GM12892 (cell line): ENCODE data around the gene PDE4A.

Source experiments
- POLR2A ChIP-seq: IDR thresholded peaks from 2 replicates; pipeline ENCODE4 v1.6.1; 2011; ENCODE audit warnings: low read depth, low read length, control low read depth
- POLR2AphosphoS5 ChIP-seq: IDR thresholded peaks from 2 replicates; pipeline ENCODE4 v1.6.1; 2011; ENCODE audit warnings: low read depth, low read length, control low read depth
- TAF1 ChIP-seq: IDR thresholded peaks from 2 replicates; pipeline ENCODE4 v1.6.1; 2011; ENCODE audit warnings: low read depth, mild to moderate bottlenecking, control low read depth, low read length, borderline replicate concordance

DNA sequence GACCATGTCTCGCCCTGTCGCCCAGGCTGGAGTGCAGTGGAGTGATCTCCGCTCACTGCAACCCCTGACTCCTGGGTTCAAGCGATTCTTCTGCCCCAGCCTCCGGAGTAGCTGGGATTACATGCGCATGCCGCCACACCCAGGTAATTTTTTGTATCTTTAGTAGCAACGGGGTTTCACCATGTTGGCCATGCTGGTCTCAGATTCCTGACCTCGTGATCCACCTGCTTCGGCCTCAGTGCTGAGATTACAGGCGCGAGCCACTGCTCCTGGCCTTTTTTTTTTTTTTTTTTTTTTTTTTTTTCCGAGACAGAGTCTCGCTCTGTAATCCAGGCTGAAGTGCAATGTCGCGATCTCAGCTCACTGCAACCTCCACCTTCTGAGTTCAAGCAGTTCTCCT lies 87.7 kb downstream of the PDE4A start:
- TF ChIP-seq POLR2A: no peak
- no peak for TF ChIP-seq POLR2AphosphoS5
- no peak for TF ChIP-seq TAF1
